ENCODE measurements around the gene WBP11.

DNA sequence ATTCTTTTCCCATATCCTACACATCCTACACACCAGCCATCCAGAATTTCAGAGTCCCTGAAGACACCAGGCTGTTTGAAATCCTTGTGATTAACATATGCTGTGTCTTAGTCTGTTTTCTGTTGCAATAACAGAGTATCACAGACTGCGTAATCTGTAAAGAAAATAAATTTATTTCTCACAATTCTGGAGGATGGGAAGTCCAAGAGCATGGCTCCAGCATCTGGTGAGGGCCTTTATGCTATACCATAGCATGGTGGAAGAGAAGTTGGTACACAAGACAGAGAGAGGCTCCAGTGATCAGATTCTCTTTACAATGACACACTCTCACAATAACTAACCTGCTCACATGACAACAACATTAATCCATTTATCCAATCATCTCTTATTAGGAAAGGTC lies 36.0 kb upstream of the WBP11 start:
- no peak for TF ChIP-seq JUN (IDR thresholded peaks at IDR 0.05; ENCODE audit: borderline replicate concordance, insufficient read depth, insufficient read length, low read depth)
- no peak for TF ChIP-seq EZH2 (IDR thresholded peaks at IDR 0.05; ENCODE audit: borderline replicate concordance, low read depth, low read length, severe bottlenecking)
- no peak for TF ChIP-seq POLR2A (IDR thresholded peaks at IDR 0.05; ENCODE audit: low read depth, low read length)
- no peak for TF ChIP-seq POLR2AphosphoS5 (IDR thresholded peaks at IDR 0.05; ENCODE audit: insufficient read depth, low read depth, low read length)
- TF ChIP-seq CTCF (IDR thresholded peaks at IDR 0.05; ENCODE audit: extremely low read depth in 1 of 2, insufficient read depth in 1 of 2, low read depth in 1 of 2, low read length in 2 of 2): no peak
- TF ChIP-seq MYC (IDR thresholded peaks at IDR 0.05; ENCODE audit: low read depth, low read length): no peak
- no peak for TF ChIP-seq GATA2 (IDR thresholded peaks at IDR 0.05; ENCODE audit: insufficient read depth, insufficient read length, low read depth, low read length)
- no peak for TF ChIP-seq MAX (IDR thresholded peaks at IDR 0.05; ENCODE audit: insufficient read depth, insufficient read length)
